Measurements from ENCODE around the gene PCSK2.

GRCh38 chr20:17423782-17424181, 196.9 kb downstream of the PCSK2 start:
- TF ChIP-seq CTCF (conservative IDR thresholded peaks at IDR 0.05 in 1 of 2, IDR thresholded peaks at IDR 0.05 in 1 of 2; ENCODE audit: extremely low read depth in 1 of 2, insufficient read depth in 1 of 2, low read depth in 1 of 2, low read length in 2 of 2) (no peak), EZH2 (IDR thresholded peaks at IDR 0.05; ENCODE audit: borderline replicate concordance, low read length) (no peak)
